Measurements from ENCODE around the gene PHETA1.

- TF ChIP-seq EZH2 (IDR thresholded peaks at IDR 0.05; ENCODE audit: insufficient read depth, poor library complexity, severe bottlenecking): no peak
- no peak for TF ChIP-seq EZH2phosphoT487 (IDR thresholded peaks at IDR 0.05; ENCODE audit: insufficient read depth, low read depth)
Measured at GRCh38 chr12:111313833-111314259, 55.0 kb downstream of the PHETA1 start.

All from GM23248 (cell line).